ENCODE data around the gene TGFB1. TPM values are rescaled to one million over a fixed set of nuclear protein-coding genes. Genes with fewer than 3 reads are reported as not detected.

The TGFB1 gene
- total RNA-seq, 2 experiments from 2014 or later, result 406 to 416 TPM

DNA sequence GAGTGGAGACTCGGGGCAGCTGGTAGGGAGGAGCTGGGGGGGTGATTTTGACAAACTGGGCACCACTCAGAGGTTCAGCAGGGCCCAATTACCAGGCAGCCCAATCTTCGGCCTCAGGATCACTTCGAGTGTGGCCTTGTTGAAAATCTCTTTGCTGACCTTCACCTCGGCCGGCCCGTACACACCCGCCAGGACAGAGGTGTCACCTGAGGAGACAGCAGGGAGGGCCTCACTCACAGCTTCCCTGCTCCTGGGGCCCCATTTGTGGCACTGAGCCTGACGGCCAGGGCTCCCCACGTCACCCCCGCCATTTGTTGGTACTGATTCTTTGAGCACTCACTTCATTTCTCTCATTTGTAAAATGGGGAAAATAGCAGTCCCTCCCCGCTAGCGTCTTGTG is 39.1 kb upstream of the TGFB1 start:
- Mint-ChIP-seq H3K36me3 (ENCODE audit: low read depth) (peaks cover 63% of the 10 kb centered on the region), H3K27me3 (no peaks in the 10 kb centered on the region), H3K9me3 (no peaks in the 10 kb centered on the region), H3K4me3 (no peak overlapping the region), H3K4me1 (ENCODE audit: low read depth) (peaks cover 27% of the 10 kb centered on the region), H3K27ac (no peak overlapping the region)
- intact Hi-C loops (cut with DNase I, micrococcal nuclease), result no loop called here
- peaks cover 45% of the 10 kb centered on the region for H3K36me3 ChIP-seq (ENCODE audit: insufficient read depth, low read length)
- H3K27ac ChIP-seq (ENCODE audit: low read depth in 1 of 2, low read length in 2 of 2), result no peak overlapping the region
- H3K9me3 ChIP-seq (ENCODE audit: control insufficient read depth in 1 of 2, insufficient read depth in 1 of 2, low read length in 2 of 2), result no peaks in the 10 kb centered on the region
- TF ChIP-seq, protein P1, sequence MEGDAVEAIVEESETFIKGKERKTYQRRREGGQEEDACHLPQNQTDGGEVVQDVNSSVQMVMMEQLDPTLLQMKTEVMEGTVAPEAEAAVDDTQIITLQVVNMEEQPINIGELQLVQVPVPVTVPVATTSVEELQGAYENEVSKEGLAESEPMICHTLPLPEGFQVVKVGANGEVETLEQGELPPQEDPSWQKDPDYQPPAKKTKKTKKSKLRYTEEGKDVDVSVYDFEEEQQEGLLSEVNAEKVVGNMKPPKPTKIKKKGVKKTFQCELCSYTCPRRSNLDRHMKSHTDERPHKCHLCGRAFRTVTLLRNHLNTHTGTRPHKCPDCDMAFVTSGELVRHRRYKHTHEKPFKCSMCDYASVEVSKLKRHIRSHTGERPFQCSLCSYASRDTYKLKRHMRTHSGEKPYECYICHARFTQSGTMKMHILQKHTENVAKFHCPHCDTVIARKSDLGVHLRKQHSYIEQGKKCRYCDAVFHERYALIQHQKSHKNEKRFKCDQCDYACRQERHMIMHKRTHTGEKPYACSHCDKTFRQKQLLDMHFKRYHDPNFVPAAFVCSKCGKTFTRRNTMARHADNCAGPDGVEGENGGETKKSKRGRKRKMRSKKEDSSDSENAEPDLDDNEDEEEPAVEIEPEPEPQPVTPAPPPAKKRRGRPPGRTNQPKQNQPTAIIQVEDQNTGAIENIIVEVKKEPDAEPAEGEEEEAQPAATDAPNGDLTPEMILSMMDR (IDR thresholded peaks at IDR 0.05), result no peak
- no peak for ATAC-seq (ENCODE audit: poor library complexity)
- H3K27me3 ChIP-seq (ENCODE audit: control insufficient read depth in 1 of 2, insufficient read depth in 2 of 2, low read length in 2 of 2), result no peaks in the 10 kb centered on the region
- ChIA-PET CTCF (no interaction called here), POLR2A (interaction anchor here (1.0 kb wide), 1 partner anchor 29 kb away, joined by 3 read pairs; the partner anchor contains the start of gene B9D2)
- H3K4me3 ChIP-seq (ENCODE audit: low read length), result no peak overlapping the region
- no peak for DNase-seq
- H3K4me1 ChIP-seq (ENCODE audit: insufficient read depth, low read length), result peaks cover 21% of the 10 kb centered on the region

DNA sequence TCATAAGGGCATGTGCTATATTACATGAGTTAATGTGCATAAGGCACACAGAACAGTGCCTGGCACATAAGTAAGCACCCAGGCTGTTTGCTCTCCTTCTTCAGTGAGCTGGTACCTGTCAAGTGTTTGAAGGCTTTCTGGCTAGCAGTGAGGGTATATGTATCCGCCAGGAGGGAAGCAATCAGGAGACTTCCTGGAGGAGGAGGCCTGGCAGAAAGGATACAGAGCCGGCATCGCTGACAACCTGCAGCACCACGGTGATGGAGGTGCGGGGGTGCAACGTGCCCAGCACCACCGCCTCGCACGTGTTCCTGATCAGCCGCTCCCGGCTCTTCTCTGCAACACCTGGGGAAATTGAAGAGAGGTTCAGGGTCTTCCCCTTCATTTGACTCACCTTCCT is 37.9 kb upstream of the TGFB1 start:
- H3K27ac Mint-ChIP-seq, result no peak overlapping the region
- DNase-seq (no peak), ATAC-seq (ENCODE audit: poor library complexity) (no peak)
- no peaks in the 10 kb centered on the region for H3K9me3 Mint-ChIP-seq
- H3K4me3 Mint-ChIP-seq, result no peak overlapping the region
- peaks cover 61% of the 10 kb centered on the region for H3K36me3 Mint-ChIP-seq (ENCODE audit: low read depth)
- intact Hi-C loops (cut with DNase I, micrococcal nuclease), result no loop called here
- no peaks in the 10 kb centered on the region for H3K27me3 Mint-ChIP-seq
- Histone ChIP-seq H3K4me1 (ENCODE audit: insufficient read depth, low read length) (peaks cover 15% of the 10 kb centered on the region), H3K27me3 (ENCODE audit: control insufficient read depth in 1 of 2, insufficient read depth in 2 of 2, low read length in 2 of 2) (no peaks in the 10 kb centered on the region), H3K27ac (ENCODE audit: low read depth in 1 of 2, low read length in 2 of 2) (no peak overlapping the region), H3K4me3 (ENCODE audit: low read length) (no peak overlapping the region), H3K36me3 (ENCODE audit: insufficient read depth, low read length) (peaks cover 45% of the 10 kb centered on the region), H3K9me3 (ENCODE audit: control insufficient read depth in 1 of 2, insufficient read depth in 1 of 2, low read length in 2 of 2) (no peaks in the 10 kb centered on the region)
- CTCF ChIA-PET, result no interaction called here
- POLR2A ChIA-PET, result no interaction called here
- TF ChIP-seq, protein P1 (IDR thresholded peaks at IDR 0.05), result no peak
- peaks cover 16% of the 10 kb centered on the region for H3K4me1 Mint-ChIP-seq (ENCODE audit: low read depth)

DNA sequence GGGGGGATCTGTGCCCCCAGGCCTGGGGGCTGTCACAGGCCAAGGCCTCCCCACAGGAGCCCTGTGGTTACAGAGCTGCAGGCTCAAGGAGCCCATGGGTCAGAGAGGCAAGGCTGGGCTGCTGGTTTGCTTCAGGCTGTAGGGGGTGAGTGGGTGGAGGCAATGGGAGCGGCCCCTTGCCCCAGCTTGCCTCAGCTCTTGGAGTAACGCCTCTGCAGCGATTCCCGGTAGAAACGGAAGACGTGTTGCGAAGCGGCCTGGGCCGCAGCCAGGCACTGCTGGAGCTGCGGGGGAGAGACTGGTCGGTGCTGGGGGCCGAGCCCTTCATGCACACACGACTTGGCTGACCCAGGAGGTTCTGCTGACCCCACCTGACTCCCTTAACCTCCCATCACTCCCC is 32.7 kb upstream of the TGFB1 start:
- ATAC-seq (ENCODE audit: poor library complexity), result no peak
- H3K27me3 ChIP-seq (ENCODE audit: control insufficient read depth in 1 of 2, insufficient read depth in 2 of 2, low read length in 2 of 2), result no peaks in the 10 kb centered on the region
- Mint-ChIP-seq H3K4me3 (no peak overlapping the region), H3K36me3 (ENCODE audit: low read depth) (peaks cover 44% of the 10 kb centered on the region), H3K4me1 (ENCODE audit: low read depth) (no peaks in the 10 kb centered on the region), H3K27ac (no peak overlapping the region), H3K9me3 (no peaks in the 10 kb centered on the region), H3K27me3 (no peaks in the 10 kb centered on the region)
- H3K36me3 ChIP-seq (ENCODE audit: insufficient read depth, low read length), result peaks cover 34% of the 10 kb centered on the region
- TF ChIP-seq, protein P1 (IDR thresholded peaks at IDR 0.05), result no peak
- H3K4me3 ChIP-seq (ENCODE audit: low read length), result no peak overlapping the region
- ChIA-PET POLR2A (no interaction called here), CTCF (no interaction called here)
- no peak overlapping the region for H3K27ac ChIP-seq (ENCODE audit: low read depth in 1 of 2, low read length in 2 of 2)
- no peak for DNase-seq
- H3K9me3 ChIP-seq (ENCODE audit: control insufficient read depth in 1 of 2, insufficient read depth in 1 of 2, low read length in 2 of 2), result no peaks in the 10 kb centered on the region
- no peaks in the 10 kb centered on the region for H3K4me1 ChIP-seq (ENCODE audit: insufficient read depth, low read length)
- intact Hi-C loops (cut with DNase I, micrococcal nuclease), result no loop called here
